Trophoblast cell (in vitro differentiated cells and primary cell): ENCODE results near the gene HTR2C.
A peak's percentile ranks its signal among the peaks of the same experiment; 100 is the strongest.

Experiments used
- DNase-seq, 2 donors: peaks; one replicate each; pipeline ENCODE4 v3.0.0-alpha.2; 2016
- H2AFZ ChIP-seq: 2 replicates; pipeline ENCODE4 v1.6.1; 2013; ENCODE audit warnings: low read length, moderate library complexity, mild to moderate bottlenecking; ENCODE audit not compliant: insufficient read depth, poor library complexity
- H2AK5ac ChIP-seq: 2 replicates; pipeline ENCODE4 v1.6.1; 2013; ENCODE audit warnings: mild to moderate bottlenecking, low read length
- H2BK120ac ChIP-seq: 2 replicates; pipeline ENCODE4 v1.6.1; 2013; ENCODE audit warnings: low read length, mild to moderate bottlenecking, moderate library complexity; ENCODE audit not compliant: insufficient read depth, poor library complexity
- H2BK12ac ChIP-seq: 2 replicates; pipeline ENCODE4 v1.6.1; 2013; ENCODE audit warnings: mild to moderate bottlenecking, low read length, moderate library complexity
- H2BK5ac ChIP-seq: 2 replicates; pipeline ENCODE4 v1.6.1; 2013; ENCODE audit warnings: low read length, low read depth, moderate library complexity, mild to moderate bottlenecking; ENCODE audit not compliant: poor library complexity
- H3K14ac ChIP-seq: 2 replicates; pipeline ENCODE4 v1.6.1; 2013; ENCODE audit warnings: mild to moderate bottlenecking, low read length
- H3K18ac ChIP-seq: 2 replicates; pipeline ENCODE4 v1.6.1; 2013; ENCODE audit warnings: mild to moderate bottlenecking, low read length
- H3K23ac ChIP-seq: 2 replicates; pipeline ENCODE4 v1.6.1; 2013; ENCODE audit warnings: low read length
- H3K27ac ChIP-seq: 2 replicates; pipeline ENCODE4 v1.5.1; 2013; ENCODE audit warnings: low read depth, mild to moderate bottlenecking, inconsistent platforms, low read length, moderate library complexity
- H3K27me3 ChIP-seq: 2 replicates; pipeline ENCODE4 v1.6.1; 2013; ENCODE audit warnings: inconsistent platforms, mild to moderate bottlenecking, low read length, moderate library complexity; ENCODE audit not compliant: insufficient read depth
- H3K36me3 ChIP-seq, 2 experiments: 1 replicate in 1 of 2; 2 replicates in 1 of 2; pipeline ENCODE4 v1.6.1; 2013; ENCODE audit warnings: low read length in 2 of 2, mild to moderate bottlenecking in 2 of 2, moderate library complexity in 1 of 2; ENCODE audit not compliant: insufficient read depth in 2 of 2, control insufficient read depth in 1 of 2
- H3K4ac ChIP-seq: 2 replicates; pipeline ENCODE4 v1.6.1; 2013; ENCODE audit warnings: low read depth, mild to moderate bottlenecking, low read length, moderate library complexity
- H3K4me1 ChIP-seq, 2 experiments: 1 replicate in 1 of 2; 2 replicates in 1 of 2; pipeline ENCODE4 v1.6.1; 2013; ENCODE audit warnings: low read length in 2 of 2, mild to moderate bottlenecking in 2 of 2, moderate library complexity in 1 of 2; ENCODE audit not compliant: insufficient read depth in 2 of 2, control insufficient read depth in 1 of 2
- H3K4me2 ChIP-seq: 2 replicates; pipeline ENCODE4 v1.6.1; 2013; ENCODE audit warnings: inconsistent platforms, mild to moderate bottlenecking, low read length, moderate library complexity
- H3K4me3 ChIP-seq: 2 replicates; pipeline ENCODE4 v1.5.1; 2013; ENCODE audit warnings: mild to moderate bottlenecking, low read depth, low read length, inconsistent platforms
- H3K79me1 ChIP-seq: one replicate; pipeline ENCODE4 v1.6.1; 2013; ENCODE audit warnings: low read length
- H3K79me2 ChIP-seq: 2 replicates; pipeline ENCODE4 v1.6.1; 2013; ENCODE audit warnings: low read length, mild to moderate bottlenecking; ENCODE audit not compliant: control insufficient read depth, insufficient read depth, poor library complexity
- H3K9ac ChIP-seq: 2 replicates; pipeline ENCODE4 v1.6.1; 2013; ENCODE audit warnings: mild to moderate bottlenecking, low read length
- H3K9me3 ChIP-seq: 2 replicates; pipeline ENCODE4 v1.6.1; 2013; ENCODE audit warnings: low read depth, mild to moderate bottlenecking, control low read depth, inconsistent platforms, low read length; ENCODE audit not compliant: insufficient read depth
- H4K12ac ChIP-seq: 2 replicates; pipeline ENCODE4 v1.6.1; 2013; ENCODE audit warnings: low read depth, mild to moderate bottlenecking, low read length, moderate library complexity
- H4K8ac ChIP-seq: 2 replicates; pipeline ENCODE4 v1.6.1; 2013; ENCODE audit warnings: low read depth, mild to moderate bottlenecking, low read length, moderate library complexity
- H4K91ac ChIP-seq: one replicate; pipeline ENCODE4 v1.6.1; 2013; ENCODE audit warnings: low read depth, mild to moderate bottlenecking, low read length, moderate library complexity
- WGBS: extraction: QIAGEN DNeasy Blood & Tissue Kit; methylation state at CpG from one replicate; pipeline ENCODE4 v1.1.7; 2013; ENCODE audit warnings: missing lambda C conversion rate; ENCODE audit not compliant: insufficient read length, insufficient coverage; ENCODE audit errors: extremely low coverage; 5-methylcytosine and 5-hydroxymethylcytosine counted together

The HTR2C gene

GRCh38 chrX:114906984-114907510 lies 323.2 kb downstream of the HTR2C start:
- Histone ChIP-seq H3K14ac (no peak overlapping the region), H4K12ac (no peak overlapping the region), H3K36me3 (no peaks in the 10 kb centered on the region), H2BK120ac (no peak overlapping the region), H2BK12ac (no peak overlapping the region), H3K4me2 (no peak overlapping the region), H3K23ac (no peak overlapping the region), H3K27me3 (no peaks in the 10 kb centered on the region), H3K4me1 (no peaks in the 10 kb centered on the region), H3K4me3 (no peak overlapping the region), H3K4ac (no peak overlapping the region), H3K18ac (no peak overlapping the region), H2BK5ac (no peak overlapping the region), H3K27ac (no peak overlapping the region), H2AK5ac (no peak overlapping the region), H3K79me1 (no peaks in the 10 kb centered on the region), H4K8ac (no peak overlapping the region), H2AFZ (no peak overlapping the region), H4K91ac (no peak overlapping the region), H3K79me2 (no peaks in the 10 kb centered on the region), H3K9ac (no peak overlapping the region), H3K9me3 (no peaks in the 10 kb centered on the region)
- no CpG with 5 or more reads among the region's 9 CpGs for WGBS
- no peak for DNase-seq

- Histone ChIP-seq H4K12ac (no peak overlapping the region), H3K4me1 (peaks cover 3% of the 10 kb centered on the region in 2 experiments), H2BK5ac (no peak overlapping the region), H3K79me1 (no peaks in the 10 kb centered on the region), H3K36me3 (no peaks in the 10 kb centered on the region), H2AFZ (no peak overlapping the region), H3K4ac (no peak overlapping the region), H3K4me3 (no peak overlapping the region), H3K4me2 (no peak overlapping the region), H2AK5ac (no peak overlapping the region), H3K18ac (no peak overlapping the region), H3K9ac (no peak overlapping the region), H4K8ac (no peak overlapping the region), H4K91ac (no peak overlapping the region), H3K27me3 (no peaks in the 10 kb centered on the region), H3K9me3 (no peaks in the 10 kb centered on the region), H3K27ac (peak overlapping the region; percentile 57), H2BK12ac (no peak overlapping the region), H2BK120ac (no peak overlapping the region), H3K79me2 (no peaks in the 10 kb centered on the region), H3K23ac (no peak overlapping the region), H3K14ac (no peak overlapping the region)
- DNase-seq, result no peak
- no CpG with 5 or more reads among the region's 3 CpGs for WGBS
Observed at GRCh38 chrX:114924423-114924822, 340.5 kb downstream of the HTR2C start.

- H3K14ac ChIP-seq, result no peak overlapping the region
- peaks cover 3% of the 10 kb centered on the region in 2 experiments for H3K4me1 ChIP-seq
- DNase-seq, result peak in 1 of 2 donors; percentile 69
- no peaks in the 10 kb centered on the region for H3K36me3 ChIP-seq
- no peak overlapping the region for H4K12ac ChIP-seq
- H4K8ac ChIP-seq, result no peak overlapping the region
- no peak overlapping the region for H3K18ac ChIP-seq
- no peak overlapping the region for H2BK5ac ChIP-seq
- no peak overlapping the region for H3K9ac ChIP-seq
- H3K79me1 ChIP-seq, result no peaks in the 10 kb centered on the region
- H3K79me2 ChIP-seq, result no peaks in the 10 kb centered on the region
- no peak overlapping the region for H3K4me3 ChIP-seq
- H2BK120ac ChIP-seq, result no peak overlapping the region
- H3K23ac ChIP-seq, result no peak overlapping the region
- no peak overlapping the region for H2AFZ ChIP-seq
- peak overlapping the region; percentile 57 for H3K27ac ChIP-seq
- H2AK5ac ChIP-seq, result no peak overlapping the region
- no peaks in the 10 kb centered on the region for H3K27me3 ChIP-seq
- H3K9me3 ChIP-seq, result no peaks in the 10 kb centered on the region
- H3K4me2 ChIP-seq, result no peak overlapping the region
- no peak overlapping the region for H3K4ac ChIP-seq
- H2BK12ac ChIP-seq, result no peak overlapping the region
- no peak overlapping the region for H4K91ac ChIP-seq
Observed at GRCh38 chrX:114924856-114925255, 341.0 kb downstream of the HTR2C start.

GRCh38 chrX:114930227-114930626 lies 346.3 kb downstream of the HTR2C start:
- Histone ChIP-seq H2AK5ac (no peak overlapping the region), H3K9me3 (peaks cover 6% of the 10 kb centered on the region), H3K27ac (no peak overlapping the region), H3K14ac (no peak overlapping the region), H2BK12ac (no peak overlapping the region), H4K91ac (no peak overlapping the region), H3K79me2 (no peaks in the 10 kb centered on the region), H3K4me1 (peaks cover 3% of the 10 kb centered on the region in 2 experiments), H3K18ac (no peak overlapping the region), H2BK5ac (no peak overlapping the region), H3K79me1 (no peaks in the 10 kb centered on the region), H3K9ac (no peak overlapping the region), H2BK120ac (no peak overlapping the region), H3K4me3 (no peak overlapping the region), H3K4me2 (no peak overlapping the region), H3K27me3 (no peaks in the 10 kb centered on the region), H2AFZ (no peak overlapping the region), H3K36me3 (no peaks in the 10 kb centered on the region), H4K12ac (no peak overlapping the region), H3K4ac (no peak overlapping the region), H4K8ac (no peak overlapping the region), H3K23ac (no peak overlapping the region)
- DNase-seq, result no peak
